SK-N-SH treated with all-trans-retinoic acid at 6 μM for 48 hours (cell line): Measurements from ENCODE around the gene JAKMIP1.

Source experiments
- BACH2 ChIP-seq: fragments of 250-450 bp; sonication (Bioruptor Pico); IDR thresholded peaks from 2 replicates; pipeline ENCODE4 v1.9.0; 2021; ENCODE audit warnings: mild to moderate bottlenecking, borderline replicate concordance
- CSDC2 ChIP-seq: fragments of 250-450 bp; sonication (Bioruptor Pico); IDR thresholded peaks from 2 replicates; pipeline ENCODE4 v1.5.0; 2020; ENCODE audit warnings: mild to moderate bottlenecking, moderate library complexity
- CSRNP3 ChIP-seq: fragments of 250-450 bp; sonication (Bioruptor Pico); IDR thresholded peaks from 2 replicates; pipeline ENCODE4 v1.5.1; 2021; ENCODE audit warnings: mild to moderate bottlenecking, moderate library complexity
- ISL1 ChIP-seq: fragments of 250-450 bp; sonication (Bioruptor Pico); IDR thresholded peaks from 2 replicates; pipeline ENCODE4 v2.1.2; 2022; ENCODE audit warnings: mild to moderate bottlenecking, moderate library complexity
- PATZ1 ChIP-seq: fragments of 250-450 bp; sonication (Bioruptor Pico); IDR thresholded peaks from 2 replicates; pipeline ENCODE4 v1.8.0; 2020; ENCODE audit warnings: mild to moderate bottlenecking, moderate library complexity, borderline replicate concordance
- PPARA ChIP-seq: fragments of 250-450 bp; sonication (Bioruptor Pico); IDR thresholded peaks from 2 replicates; pipeline ENCODE4 v1.5.0; 2020; ENCODE audit warnings: mild to moderate bottlenecking, borderline replicate concordance
- TCF4 ChIP-seq: fragments of 250-450 bp; sonication (Bioruptor Pico); IDR thresholded peaks from 2 replicates; pipeline ENCODE4 v1.8.0; 2021; ENCODE audit warnings: mild to moderate bottlenecking, moderate library complexity, borderline replicate concordance
- ZC3H10 ChIP-seq: fragments of 250-450 bp; sonication (Bioruptor Pico); IDR thresholded peaks from 2 replicates; pipeline ENCODE4 v1.5.1; 2021; ENCODE audit warnings: mild to moderate bottlenecking, moderate library complexity
- ZFP3 ChIP-seq: fragments of 250-450 bp; sonication (Bioruptor Pico); IDR thresholded peaks from 2 replicates; pipeline ENCODE4 v1.5.0; 2020; ENCODE audit warnings: mild to moderate bottlenecking, moderate library complexity
- ZNF565 ChIP-seq: fragments of 450-650 bp; formaldehyde crosslinking; conservative IDR thresholded peaks from 2 replicates; pipeline ENCODE4 v1.5.0; 2020; ENCODE audit warnings: low read depth, mild to moderate bottlenecking, moderate library complexity

DNA sequence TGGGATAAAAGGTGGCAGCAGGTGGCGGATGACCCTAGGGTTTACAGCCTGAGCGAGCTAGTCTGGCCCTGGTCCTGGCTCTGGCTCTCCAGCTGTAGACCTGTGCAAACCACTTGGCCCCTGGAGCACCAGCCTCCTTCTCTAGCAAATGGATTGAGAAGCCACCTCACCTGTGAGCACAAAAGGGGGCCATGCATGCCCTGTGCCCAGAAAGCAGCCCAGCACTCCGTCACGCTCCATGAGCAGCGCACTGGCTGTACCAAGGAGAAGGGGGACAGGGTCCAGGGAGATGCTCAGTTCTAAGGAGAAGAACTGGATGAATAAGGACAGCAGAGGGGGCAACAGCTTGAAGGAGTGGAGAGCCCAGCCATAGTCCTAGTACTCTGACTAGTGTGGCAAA, 135.2 kb downstream of the JAKMIP1 start:
- TF ChIP-seq PPARA (no peak), ISL1 (CRISPR knock-in tag) (no peak), CSRNP3 (CRISPR knock-in tag) (no peak), BACH2 (CRISPR knock-in tag) (no peak), ZNF565 (CRISPR knock-in tag) (no peak), PATZ1 (CRISPR knock-in tag) (no peak), ZC3H10 (CRISPR knock-in tag) (no peak), TCF4 (CRISPR knock-in tag) (no peak), ZFP3 (CRISPR knock-in tag) (no peak), CSDC2 (CRISPR knock-in tag) (no peak)
